Nephron progenitor cell (in vitro differentiated cells): ENCODE data around the gene ATP2B2.
A peak's percentile ranks its signal among the peaks of the same experiment; 100 is the strongest.

Source experiments
- DNase-seq: peaks from one replicate; pipeline ENCODE4 v3.0.0; 2021
- H3K27ac Mint-ChIP-seq: 2 replicates; pipeline ENCODE4 v1.8.0; 2021; ENCODE audit warnings: mild to moderate bottlenecking, moderate library complexity, mixed read lengths
- H3K27me3 Mint-ChIP-seq: 2 replicates; pipeline ENCODE4 v1.8.0; 2021; ENCODE audit warnings: mild to moderate bottlenecking, low read depth, mixed read lengths; ENCODE audit not compliant: poor library complexity
- H3K36me3 Mint-ChIP-seq: 2 replicates; pipeline ENCODE4 v1.8.0; 2021; ENCODE audit warnings: low read depth, mixed read lengths
- H3K4me1 Mint-ChIP-seq: 2 replicates; pipeline ENCODE4 v1.8.0; 2021; ENCODE audit warnings: mixed read lengths
- H3K4me3 Mint-ChIP-seq: 2 replicates; pipeline ENCODE4 v1.8.0; 2021; ENCODE audit warnings: mild to moderate bottlenecking, moderate library complexity, mixed read lengths
- H3K9me3 Mint-ChIP-seq: 2 replicates; pipeline ENCODE4 v1.8.0; 2021; ENCODE audit warnings: mild to moderate bottlenecking, moderate library complexity, mixed read lengths
- TF ChIP-seq, protein P1 (sequence below): fragments of 200-600 bp; sonication (generic); IDR thresholded peaks from 2 replicates; pipeline ENCODE4 v1.5.0; 2021; ENCODE audit warnings: antibody characterized with exemption

ATP2B2 gene

DNA sequence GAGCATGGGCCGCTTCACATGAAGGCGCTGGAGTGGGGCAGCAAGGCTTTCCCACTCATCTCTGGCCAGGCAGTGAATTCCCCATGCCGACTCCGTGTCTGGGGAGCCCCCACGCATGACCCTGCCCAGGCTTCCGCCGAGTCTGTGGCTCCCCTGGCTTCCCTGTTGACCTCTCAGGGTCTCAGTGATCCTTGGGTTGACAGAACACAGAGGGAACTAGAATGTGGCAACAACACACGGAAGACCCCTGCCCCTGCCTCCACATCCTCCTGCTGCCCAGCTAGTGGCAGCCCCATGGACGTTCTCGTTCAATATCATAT, 61.3 kb downstream of the ATP2B2 start:
- Mint-ChIP-seq H3K27me3 (peaks cover 44% of the 10 kb centered on the region), H3K4me3 (no peak overlapping the region), H3K9me3 (no peaks in the 10 kb centered on the region), H3K27ac (no peak overlapping the region), H3K4me1 (peaks cover 39% of the 10 kb centered on the region), H3K36me3 (no peaks in the 10 kb centered on the region)
- TF ChIP-seq, protein P1, sequence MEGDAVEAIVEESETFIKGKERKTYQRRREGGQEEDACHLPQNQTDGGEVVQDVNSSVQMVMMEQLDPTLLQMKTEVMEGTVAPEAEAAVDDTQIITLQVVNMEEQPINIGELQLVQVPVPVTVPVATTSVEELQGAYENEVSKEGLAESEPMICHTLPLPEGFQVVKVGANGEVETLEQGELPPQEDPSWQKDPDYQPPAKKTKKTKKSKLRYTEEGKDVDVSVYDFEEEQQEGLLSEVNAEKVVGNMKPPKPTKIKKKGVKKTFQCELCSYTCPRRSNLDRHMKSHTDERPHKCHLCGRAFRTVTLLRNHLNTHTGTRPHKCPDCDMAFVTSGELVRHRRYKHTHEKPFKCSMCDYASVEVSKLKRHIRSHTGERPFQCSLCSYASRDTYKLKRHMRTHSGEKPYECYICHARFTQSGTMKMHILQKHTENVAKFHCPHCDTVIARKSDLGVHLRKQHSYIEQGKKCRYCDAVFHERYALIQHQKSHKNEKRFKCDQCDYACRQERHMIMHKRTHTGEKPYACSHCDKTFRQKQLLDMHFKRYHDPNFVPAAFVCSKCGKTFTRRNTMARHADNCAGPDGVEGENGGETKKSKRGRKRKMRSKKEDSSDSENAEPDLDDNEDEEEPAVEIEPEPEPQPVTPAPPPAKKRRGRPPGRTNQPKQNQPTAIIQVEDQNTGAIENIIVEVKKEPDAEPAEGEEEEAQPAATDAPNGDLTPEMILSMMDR, result no peak
- no peak for DNase-seq

DNA sequence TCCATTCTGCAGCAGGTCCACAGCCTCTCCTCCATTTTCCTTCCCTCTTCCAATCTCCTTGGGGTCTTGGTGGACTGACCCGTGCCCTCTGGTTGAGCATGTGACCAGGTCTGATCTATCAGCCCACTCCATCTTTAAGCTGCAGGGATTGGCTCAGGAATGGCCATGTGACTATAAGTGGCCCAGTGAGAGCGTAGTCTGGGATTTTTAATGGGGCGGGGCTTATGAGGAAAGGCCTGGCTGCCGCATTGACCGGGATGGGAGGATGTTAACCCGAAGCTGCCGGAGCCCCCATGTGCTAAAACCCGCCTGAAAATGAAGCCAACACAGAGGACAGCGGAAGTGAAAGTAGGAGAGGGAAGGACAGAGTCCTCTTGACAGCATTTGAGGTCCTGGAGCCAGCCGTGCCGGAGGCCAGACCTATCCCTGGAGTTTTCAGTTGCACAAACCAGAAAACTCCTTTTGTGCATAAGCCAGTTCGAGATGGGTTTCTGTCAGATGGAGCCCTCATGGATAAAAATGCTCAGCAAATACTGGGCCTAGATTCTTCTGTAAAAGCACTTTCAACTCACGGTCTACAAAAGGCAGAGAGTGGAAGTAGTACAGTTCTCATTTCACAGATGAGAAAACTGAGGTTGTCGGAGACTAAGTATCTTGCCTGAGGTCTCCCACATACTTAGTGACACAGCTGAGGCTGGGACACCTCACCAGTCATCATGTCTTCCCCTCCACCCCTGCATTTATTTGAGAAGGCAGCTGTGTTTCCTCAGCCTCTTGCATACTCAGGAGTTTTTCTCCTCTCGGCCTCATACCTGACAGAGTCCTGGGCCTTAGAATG, 61.9 kb downstream of the ATP2B2 start:
- Mint-ChIP-seq H3K4me3 (no peak overlapping the region), H3K4me1 (peaks cover 44% of the 10 kb centered on the region), H3K27ac (no peak overlapping the region), H3K9me3 (no peaks in the 10 kb centered on the region), H3K36me3 (no peaks in the 10 kb centered on the region), H3K27me3 (peaks cover 44% of the 10 kb centered on the region)
- TF ChIP-seq, protein P1, result no peak
- no peak for DNase-seq

DNA sequence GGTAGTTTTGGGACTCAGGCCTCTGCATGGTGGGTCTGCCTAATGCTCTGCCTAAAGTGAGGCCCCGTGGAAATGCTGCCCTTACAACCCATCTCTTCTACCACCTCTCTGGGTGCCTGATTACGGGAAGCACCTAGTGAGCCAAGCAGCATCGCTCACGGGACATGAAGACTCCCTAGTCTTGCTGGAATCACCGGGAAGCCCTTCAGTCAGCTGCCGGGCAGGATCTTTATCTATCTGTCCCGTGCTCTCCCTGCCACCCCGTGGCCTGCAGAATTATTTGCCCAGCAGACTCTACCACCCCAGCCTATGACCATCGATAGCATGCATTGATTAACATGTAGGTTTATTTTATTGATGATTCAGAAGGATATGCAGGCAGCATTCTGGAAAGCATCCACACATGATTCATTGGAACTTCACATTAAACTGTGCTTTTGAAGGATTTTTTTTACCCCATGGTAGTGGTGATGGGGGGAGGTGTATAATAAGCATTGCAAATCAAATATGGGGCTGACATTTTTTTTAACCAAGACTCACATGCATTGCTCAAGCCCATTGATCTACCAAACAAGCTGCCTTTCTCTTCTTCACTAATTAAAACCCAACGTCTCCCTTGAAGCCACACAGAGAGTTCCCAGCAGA, 63.1 kb downstream of the ATP2B2 start:
- H3K27me3 Mint-ChIP-seq, result peaks cover 42% of the 10 kb centered on the region
- H3K4me3 Mint-ChIP-seq, result no peak overlapping the region
- DNase-seq, result no peak
- TF ChIP-seq, protein P1, result no peak
- H3K36me3 Mint-ChIP-seq, result no peaks in the 10 kb centered on the region
- no peaks in the 10 kb centered on the region for H3K9me3 Mint-ChIP-seq
- peak overlapping the region; percentile 6 for H3K27ac Mint-ChIP-seq
- peaks cover 57% of the 10 kb centered on the region for H3K4me1 Mint-ChIP-seq

DNA sequence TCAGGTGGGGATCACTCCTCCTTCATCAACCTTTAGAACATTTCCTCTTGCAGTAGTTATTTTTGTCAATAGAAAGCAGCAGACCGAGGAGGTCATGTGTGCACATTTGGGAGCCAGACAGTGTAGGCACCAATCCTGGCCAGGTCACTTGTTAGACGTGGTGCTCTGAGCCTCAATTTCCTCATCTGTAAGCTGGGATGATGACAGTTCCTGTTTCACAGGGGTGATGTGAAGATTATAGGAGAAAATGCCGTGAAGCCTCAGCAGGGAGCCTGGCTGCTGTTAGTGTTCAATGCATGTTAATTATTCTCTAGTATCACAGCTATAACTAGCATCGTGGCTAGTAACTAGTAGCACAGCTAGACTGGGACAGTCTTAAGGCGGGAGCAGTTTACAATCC, 64.7 kb downstream of the ATP2B2 start:
- Mint-ChIP-seq H3K9me3 (no peaks in the 10 kb centered on the region), H3K27me3 (peaks cover 27% of the 10 kb centered on the region), H3K4me1 (peaks cover 69% of the 10 kb centered on the region), H3K27ac (no peak overlapping the region), H3K36me3 (no peaks in the 10 kb centered on the region), H3K4me3 (no peak overlapping the region)
- DNase-seq, result no peak
- TF ChIP-seq, protein P1, result no peak

DNA sequence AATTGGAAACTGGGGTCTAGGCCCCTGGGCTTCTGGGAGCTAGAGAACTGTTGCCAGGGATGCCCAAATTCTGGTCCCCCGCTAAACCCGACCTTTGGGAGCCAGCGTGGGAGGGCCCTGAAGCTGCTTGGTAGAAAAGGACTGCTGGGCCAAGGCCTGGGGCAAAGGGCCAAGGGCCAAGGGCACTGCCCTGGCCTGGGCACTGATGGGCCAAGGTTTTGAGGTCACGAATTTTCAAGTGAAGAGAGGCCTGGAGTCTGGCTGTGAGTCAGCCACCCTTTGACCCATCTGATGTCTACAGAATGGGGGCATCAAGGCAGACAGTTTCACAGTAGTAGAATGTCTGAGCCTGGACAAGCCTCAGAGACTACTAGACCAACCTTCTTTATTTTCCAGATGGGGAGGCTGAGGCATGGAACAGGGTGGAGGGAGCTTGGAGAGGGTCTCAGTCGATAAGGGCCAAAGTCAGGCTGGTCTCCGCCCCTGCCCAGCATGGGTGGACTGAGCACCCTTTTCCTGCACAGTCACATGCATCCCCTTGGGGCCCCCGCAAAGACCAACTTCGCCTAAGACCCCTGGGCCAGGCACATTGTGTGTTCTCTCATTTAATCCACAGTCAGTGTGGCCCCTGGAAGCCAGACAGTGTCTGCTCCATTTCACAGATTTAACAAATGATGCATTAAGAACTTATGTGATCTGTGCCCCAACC, 66.3 kb downstream of the ATP2B2 start:
- H3K4me1 Mint-ChIP-seq, result peaks cover 61% of the 10 kb centered on the region

More for the DNA sequence above, 66.3 kb downstream of the ATP2B2 start:
- Mint-ChIP-seq H3K9me3 (no peaks in the 10 kb centered on the region), H3K4me3 (no peak overlapping the region), H3K27me3 (peaks cover 13% of the 10 kb centered on the region), H3K36me3 (no peaks in the 10 kb centered on the region), H3K27ac (no peak overlapping the region)
- no peak for DNase-seq
- TF ChIP-seq, protein P1, result no peak
